Central memory CD8-positive, alpha-beta T cell (primary cell): Measurements from ENCODE around the gene EPS8L1.
A peak's percentile ranks its signal among the peaks of the same experiment; 100 is the strongest.

ENCODE experiments used
- ATAC-seq: fragments of 150-1000 bp; cut with Tn5 transposase; replicated peaks from 2 replicates; pipeline ENCODE4 v1.10.0; 2022; ENCODE audit warnings: mild to moderate bottlenecking, moderate FRiP score, moderate number of reproducible peaks; ENCODE audit not compliant: poor library complexity, severe bottlenecking; ENCODE audit errors: extremely low read depth
- DNase-seq, 2 donors: peaks; one replicate each; pipeline ENCODE4 v3.0.0; 2021; ENCODE audit warnings: low spot score in 2 of 2
- H3K27ac Mint-ChIP-seq: one replicate; pipeline ENCODE4 v1.8.0; 2022; ENCODE audit warnings: low read depth, mild to moderate bottlenecking, moderate library complexity, mixed read lengths
- H3K27me3 Mint-ChIP-seq: one replicate; pipeline ENCODE4 v1.8.0; 2022; ENCODE audit warnings: mixed read lengths
- H3K36me3 Mint-ChIP-seq: one replicate; pipeline ENCODE4 v1.8.0; 2022; ENCODE audit warnings: mild to moderate bottlenecking, moderate library complexity, mixed read lengths; ENCODE audit not compliant: insufficient read depth
- H3K4me1 Mint-ChIP-seq: one replicate; pipeline ENCODE4 v1.8.0; 2022; ENCODE audit warnings: mixed read lengths
- H3K4me3 Mint-ChIP-seq: one replicate; pipeline ENCODE4 v1.8.0; 2022; ENCODE audit warnings: mild to moderate bottlenecking, moderate library complexity, mixed read lengths
- H3K9me3 Mint-ChIP-seq: one replicate; pipeline ENCODE4 v1.8.0; 2022; ENCODE audit warnings: mixed read lengths

EPS8L1 gene

GRCh38 chr19:55071913-55072312 is 3.8 kb upstream of the EPS8L1 start:
- DNase-seq: no peak
- H3K27ac Mint-ChIP-seq: no peak overlapping the region
- H3K27me3 Mint-ChIP-seq: peaks cover 95% of the 10 kb centered on the region
- H3K4me1 Mint-ChIP-seq: peaks cover 9% of the 10 kb centered on the region
- H3K9me3 Mint-ChIP-seq: no peaks in the 10 kb centered on the region
- H3K36me3 Mint-ChIP-seq: peaks cover 6% of the 10 kb centered on the region
- ATAC-seq: no peak
- H3K4me3 Mint-ChIP-seq: no peak overlapping the region

GRCh38 chr19:55076321-55076720 is 652 bp downstream of the EPS8L1 start:
- no peak for ATAC-seq
- Mint-ChIP-seq H3K9me3 (peaks cover 5% of the 10 kb centered on the region), H3K4me1 (peaks cover 24% of the 10 kb centered on the region), H3K27me3 (peaks cover 90% of the 10 kb centered on the region), H3K4me3 (no peak overlapping the region), H3K27ac (no peak overlapping the region), H3K36me3 (peaks cover 8% of the 10 kb centered on the region)
- no peak for DNase-seq

DNA sequence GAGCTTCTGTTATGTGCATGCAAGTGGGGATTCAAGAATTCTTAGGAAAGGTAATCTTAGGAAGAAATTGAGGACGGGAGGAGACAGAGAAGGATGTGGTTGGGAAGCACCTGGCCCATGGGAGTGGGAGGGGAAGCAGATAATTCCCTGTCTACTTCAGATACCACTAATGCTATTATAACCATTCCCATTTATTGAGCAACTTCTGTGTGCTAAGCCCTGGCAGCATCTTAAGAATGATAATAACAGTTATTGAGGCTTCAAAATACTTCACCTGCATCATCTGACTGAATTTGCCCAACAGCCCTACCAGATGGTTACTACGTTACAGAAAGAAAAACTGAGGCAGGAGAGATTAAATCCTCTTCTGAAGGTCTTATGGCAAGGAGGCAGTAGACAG is 1.4 kb downstream of the EPS8L1 start:
- peaks cover 8% of the 10 kb centered on the region for H3K36me3 Mint-ChIP-seq

DNA sequence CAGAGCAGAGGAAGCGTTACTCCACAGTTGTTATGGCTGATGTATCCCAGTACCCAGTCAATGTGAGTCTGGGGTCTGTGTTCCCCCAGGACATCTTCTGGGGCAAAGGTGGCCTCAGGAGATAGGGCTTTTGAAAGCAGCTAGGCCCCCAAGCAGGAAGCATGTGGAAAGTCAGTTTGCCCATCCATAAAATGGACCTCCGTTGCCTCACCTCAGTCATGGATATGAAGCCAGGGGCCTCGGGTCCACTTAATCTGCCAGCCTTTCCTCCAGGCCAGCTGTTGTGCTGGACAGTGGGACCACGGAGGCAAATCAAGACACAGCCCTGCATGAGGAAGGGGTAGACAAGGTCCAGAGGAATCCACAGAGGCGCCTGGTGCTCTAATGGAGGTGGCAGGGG is 3.3 kb downstream of the EPS8L1 start:
- ATAC-seq (no peak), DNase-seq (no peak)
- H3K27me3 Mint-ChIP-seq: peaks cover 85% of the 10 kb centered on the region
- peaks cover 9% of the 10 kb centered on the region for H3K36me3 Mint-ChIP-seq
- H3K27ac Mint-ChIP-seq: no peak overlapping the region
- H3K4me3 Mint-ChIP-seq: peak overlapping the region; percentile 76
- H3K4me1 Mint-ChIP-seq: peaks cover 34% of the 10 kb centered on the region
- H3K9me3 Mint-ChIP-seq: peaks cover 5% of the 10 kb centered on the region

More for the DNA sequence above, 1.4 kb downstream of the EPS8L1 start:
- ATAC-seq: no peak
- no peak for DNase-seq
- no peak overlapping the region for H3K4me3 Mint-ChIP-seq
- peaks cover 5% of the 10 kb centered on the region for H3K9me3 Mint-ChIP-seq
- peaks cover 26% of the 10 kb centered on the region for H3K4me1 Mint-ChIP-seq
- H3K27me3 Mint-ChIP-seq: peaks cover 85% of the 10 kb centered on the region
- no peak overlapping the region for H3K27ac Mint-ChIP-seq

DNA sequence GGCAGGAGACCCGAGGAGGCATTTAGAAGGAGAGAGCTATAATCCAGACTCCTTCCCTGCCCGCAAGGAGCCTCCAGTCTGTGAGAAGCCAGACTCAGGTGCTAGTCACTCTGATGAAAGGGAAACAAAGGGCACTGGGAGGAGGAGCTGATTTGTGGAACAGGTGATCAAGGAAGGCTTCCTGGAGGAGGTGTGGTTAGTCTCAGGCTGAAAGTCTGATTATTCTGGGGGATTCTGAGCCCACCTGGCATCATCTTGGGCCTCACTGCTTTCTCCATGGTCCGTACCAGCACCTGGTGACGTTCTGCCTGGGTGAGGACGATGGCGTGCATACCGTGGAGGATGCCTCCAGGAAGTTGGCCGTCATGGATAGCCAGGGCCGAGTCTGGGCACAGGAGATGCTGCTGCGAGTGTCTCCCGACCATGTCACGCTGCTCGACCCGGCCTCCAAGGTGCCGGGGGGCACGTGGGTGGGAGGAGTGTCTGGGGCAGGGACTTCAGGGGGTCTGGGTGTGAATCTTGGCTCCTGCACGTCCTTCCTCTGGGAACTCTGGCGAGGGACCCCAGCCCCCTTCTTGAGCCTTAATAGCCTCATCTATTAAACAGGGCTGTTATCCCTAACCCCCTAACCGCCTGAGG is 3.9 kb downstream of the EPS8L1 start:
- H3K4me3 Mint-ChIP-seq: peak overlapping the region; percentile 76
- ATAC-seq (no peak), DNase-seq (no peak)
- peaks cover 5% of the 10 kb centered on the region for H3K9me3 Mint-ChIP-seq
- H3K27ac Mint-ChIP-seq: peak overlapping the region; percentile 67
- H3K36me3 Mint-ChIP-seq: peaks cover 10% of the 10 kb centered on the region
- H3K4me1 Mint-ChIP-seq: peaks cover 34% of the 10 kb centered on the region
- H3K27me3 Mint-ChIP-seq: peaks cover 85% of the 10 kb centered on the region

GRCh38 chr19:55080121-55080967 is 4.7 kb downstream of the EPS8L1 start:
- Mint-ChIP-seq H3K27me3 (peaks cover 82% of the 10 kb centered on the region), H3K4me3 (peak overlapping the region; percentile 76), H3K36me3 (peaks cover 10% of the 10 kb centered on the region), H3K4me1 (peaks cover 34% of the 10 kb centered on the region), H3K27ac (peak overlapping the region; percentile 67), H3K9me3 (peaks cover 5% of the 10 kb centered on the region)
- ATAC-seq (peak; percentile 59), DNase-seq (peak; percentile 49 to 53)

DNA sequence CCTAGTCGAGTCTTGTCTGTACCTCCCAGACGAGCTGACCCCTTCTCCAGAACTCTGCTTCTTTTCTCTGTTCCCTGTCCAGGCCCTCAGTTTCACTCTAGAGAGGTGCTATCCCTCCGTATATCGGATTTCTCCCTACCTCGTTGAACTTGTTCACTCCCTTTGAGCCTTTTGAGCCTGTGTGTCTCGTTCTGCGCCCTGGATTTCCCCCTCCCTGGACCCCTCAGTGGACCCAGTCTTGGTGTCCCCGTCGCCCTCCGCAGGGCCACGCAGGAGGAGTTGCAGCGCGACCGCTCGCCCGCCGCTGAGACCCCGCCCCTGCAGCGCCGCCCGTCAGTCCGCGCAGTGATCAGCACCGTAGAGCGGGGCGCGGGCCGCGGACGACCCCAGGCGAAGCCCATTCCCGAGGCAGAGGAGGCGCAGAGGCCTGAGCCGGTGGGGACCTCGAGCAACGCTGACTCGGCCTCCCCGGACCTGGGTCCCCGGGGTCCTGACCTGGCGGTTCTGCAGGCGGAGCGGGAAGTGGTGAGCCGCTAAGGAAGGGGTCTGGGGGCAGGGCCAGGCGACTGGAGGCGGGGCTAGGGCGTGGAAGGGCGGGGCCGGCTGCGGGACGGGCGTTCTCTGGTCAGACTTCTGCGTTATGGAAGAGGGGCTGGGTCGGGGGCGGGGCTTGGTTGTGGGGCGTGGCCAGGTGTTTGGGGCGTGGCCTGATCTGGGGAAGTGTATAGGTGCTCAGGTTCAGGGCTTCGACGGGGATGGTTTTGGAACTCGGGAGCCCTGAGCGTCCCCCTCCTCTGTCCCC is 5.5 kb downstream of the EPS8L1 start:
- no peak overlapping the region for H3K27ac Mint-ChIP-seq
- H3K4me3 Mint-ChIP-seq: peak overlapping the region; percentile 76
- peaks cover 34% of the 10 kb centered on the region for H3K4me1 Mint-ChIP-seq
- DNase-seq (peak; percentile 89 to 92), ATAC-seq (peak; percentile 75)
- H3K36me3 Mint-ChIP-seq: peaks cover 10% of the 10 kb centered on the region
- H3K27me3 Mint-ChIP-seq: peaks cover 74% of the 10 kb centered on the region
- peaks cover 5% of the 10 kb centered on the region for H3K9me3 Mint-ChIP-seq

DNA sequence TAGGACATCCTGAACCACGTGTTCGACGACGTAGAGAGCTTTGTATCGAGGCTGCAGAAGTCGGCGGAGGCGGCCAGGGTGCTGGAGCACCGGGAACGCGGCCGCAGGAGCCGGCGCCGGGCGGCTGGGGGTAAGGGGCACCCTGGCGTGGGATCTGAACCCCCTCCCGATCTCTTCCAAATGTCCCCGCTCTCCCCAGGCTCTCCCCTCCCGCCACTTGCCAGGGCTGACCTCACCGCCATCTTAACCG is 6.0 kb downstream of the EPS8L1 start:
- Mint-ChIP-seq H3K27me3 (peaks cover 68% of the 10 kb centered on the region), H3K36me3 (peaks cover 10% of the 10 kb centered on the region), H3K4me3 (peak overlapping the region; percentile 76), H3K27ac (no peak overlapping the region), H3K4me1 (peaks cover 34% of the 10 kb centered on the region), H3K9me3 (peaks cover 5% of the 10 kb centered on the region)
- ATAC-seq (no peak), DNase-seq (no peak)

DNA sequence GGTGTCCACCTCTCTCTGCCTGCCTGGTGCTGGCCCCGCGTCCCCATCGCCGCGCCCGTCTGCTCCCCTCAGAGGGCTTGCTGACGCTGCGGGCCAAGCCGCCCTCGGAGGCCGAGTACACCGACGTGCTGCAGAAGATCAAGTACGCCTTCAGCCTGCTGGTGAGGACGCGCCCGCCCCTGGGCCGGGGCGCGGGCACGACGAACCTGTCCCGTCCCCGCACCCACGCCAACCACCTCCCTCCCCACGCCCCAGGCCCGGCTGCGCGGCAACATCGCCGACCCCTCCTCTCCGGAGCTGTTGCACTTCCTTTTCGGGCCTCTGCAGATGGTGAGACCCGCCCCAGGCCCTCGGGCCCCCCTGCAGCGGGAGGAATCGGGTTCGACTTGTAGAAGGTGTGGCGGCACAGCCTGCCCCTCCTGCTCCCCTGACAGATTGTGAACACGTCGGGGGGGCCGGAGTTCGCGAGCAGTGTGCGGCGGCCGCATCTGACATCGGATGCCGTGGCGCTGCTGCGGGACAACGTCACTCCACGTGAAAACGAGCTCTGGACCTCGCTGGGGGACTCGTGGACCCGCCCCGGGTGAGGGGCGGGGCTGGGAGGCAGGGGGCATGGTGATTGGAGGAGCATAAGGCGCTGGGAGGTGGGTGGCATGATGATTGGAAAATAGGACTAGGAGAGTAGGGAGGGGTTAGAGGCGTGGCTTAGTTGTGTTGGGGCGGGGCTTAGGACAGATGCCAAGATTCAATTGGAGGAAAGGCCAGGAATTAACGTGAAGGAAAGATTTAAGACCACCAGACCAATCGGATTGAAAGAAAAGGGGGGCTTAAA is 6.6 kb downstream of the EPS8L1 start:
- Mint-ChIP-seq H3K27me3 (peaks cover 64% of the 10 kb centered on the region), H3K36me3 (peaks cover 10% of the 10 kb centered on the region), H3K4me3 (peak overlapping the region; percentile 76), H3K4me1 (peaks cover 35% of the 10 kb centered on the region), H3K27ac (no peak overlapping the region), H3K9me3 (peaks cover 5% of the 10 kb centered on the region)
- no peak for ATAC-seq
- DNase-seq: no peak

- Mint-ChIP-seq H3K36me3 (peaks cover 13% of the 10 kb centered on the region), H3K9me3 (peaks cover 5% of the 10 kb centered on the region), H3K4me1 (peaks cover 45% of the 10 kb centered on the region), H3K27ac (no peak overlapping the region), H3K4me3 (peak overlapping the region; percentile 76), H3K27me3 (peaks cover 66% of the 10 kb centered on the region)
- ATAC-seq (no peak), DNase-seq (no peak)
Observed at GRCh38 chr19:55083004-55083850, 7.6 kb downstream of the EPS8L1 start.

- ATAC-seq (no peak), DNase-seq (no peak)
- H3K27me3 Mint-ChIP-seq: peaks cover 65% of the 10 kb centered on the region
- no peak overlapping the region for H3K4me3 Mint-ChIP-seq
- no peak overlapping the region for H3K27ac Mint-ChIP-seq
- peaks cover 52% of the 10 kb centered on the region for H3K4me1 Mint-ChIP-seq
- H3K36me3 Mint-ChIP-seq: peaks cover 15% of the 10 kb centered on the region
- H3K9me3 Mint-ChIP-seq: peaks cover 5% of the 10 kb centered on the region
Observed at GRCh38 chr19:55084416-55084815, 8.7 kb downstream of the EPS8L1 start.
